ENCODE results near the gene SWT1. TPM values are rescaled to one million over a fixed set of nuclear protein-coding genes. Genes with fewer than 3 reads are reported as not detected.

The SWT1 gene
- total RNA-seq, 2 experiments from 2014 or later = 1.8 to 2.5 TPM

GRCh38 chr1:185322636-185323035 is 165.7 kb downstream of the SWT1 start:
- H3K27me3 Mint-ChIP-seq = no peaks in the 10 kb centered on the region

GRCh38 chr1:185324118-185324517 is 167.2 kb downstream of the SWT1 start:
- DNase-seq = no peak
- POLR2A ChIA-PET = interaction anchor here (0.8 kb wide), 1 partner anchor 12 kb away, joined by 3 read pairs; no protein-coding TSS in a partner anchor
- CTCF ChIA-PET = interaction anchor here (0.9 to 1.3 kb wide), 2 partner anchors 12 to 356 kb away, joined by 3 read pairs; no protein-coding TSS in a partner anchor
- ATAC-seq = no peak
- no peaks in the 10 kb centered on the region for H3K27me3 Mint-ChIP-seq
- H3K4me1 Mint-ChIP-seq (ENCODE audit: low read depth) = peaks cover 11% of the 10 kb centered on the region
- H3K27ac Mint-ChIP-seq = no peak overlapping the region
- H3K4me3 Mint-ChIP-seq = no peak overlapping the region
- H3K9me3 Mint-ChIP-seq = peaks cover 6% of the 10 kb centered on the region
- intact Hi-C loops (cut with micrococcal nuclease) = no loop called here
- peaks cover 15% of the 10 kb centered on the region for H3K36me3 Mint-ChIP-seq (ENCODE audit: low read depth)
- TF ChIP-seq CTCF (IDR thresholded peaks at IDR 0.05) = no peak

More at GRCh38 chr1:185322636-185323035, 165.7 kb downstream of the SWT1 start:
- no peak for TF ChIP-seq CTCF (IDR thresholded peaks at IDR 0.05)
- H3K4me3 Mint-ChIP-seq = no peak overlapping the region
- peaks cover 6% of the 10 kb centered on the region for H3K9me3 Mint-ChIP-seq
- no peak for ATAC-seq
- no peak for DNase-seq
- peaks cover 18% of the 10 kb centered on the region for H3K36me3 Mint-ChIP-seq (ENCODE audit: low read depth)
- no peak overlapping the region for H3K27ac Mint-ChIP-seq
- intact Hi-C loops (cut with micrococcal nuclease) = no loop called here
- ChIA-PET POLR2A (no interaction called here), CTCF (no interaction called here)
- H3K4me1 Mint-ChIP-seq (ENCODE audit: low read depth) = peaks cover 23% of the 10 kb centered on the region

- CTCF ChIA-PET = no interaction called here
- Mint-ChIP-seq H3K4me1 (ENCODE audit: low read depth) (peaks cover 5% of the 10 kb centered on the region), H3K36me3 (ENCODE audit: low read depth) (peaks cover 10% of the 10 kb centered on the region), H3K27ac (no peak overlapping the region), H3K9me3 (peaks cover 6% of the 10 kb centered on the region), H3K4me3 (no peak overlapping the region), H3K27me3 (no peaks in the 10 kb centered on the region)
- no peak for DNase-seq
- ATAC-seq = no peak
- TF ChIP-seq CTCF (IDR thresholded peaks at IDR 0.05) = no peak
- POLR2A ChIA-PET = no interaction called here
- intact Hi-C loops (cut with micrococcal nuclease) = no loop called here
Measured at GRCh38 chr1:185325413-185325812, 168.4 kb downstream of the SWT1 start.

GRCh38 chr1:185328255-185328654 is 171.3 kb downstream of the SWT1 start:
- ChIA-PET CTCF (no interaction called here), POLR2A (interaction anchor here (1.2 kb wide), 1 partner anchor 11 kb away, joined by 3 read pairs; the partner anchor contains the start of gene IVNS1ABP)
- TF ChIP-seq CTCF (IDR thresholded peaks at IDR 0.05) = no peak
- DNase-seq (no peak), ATAC-seq (no peak)
- no peak overlapping the region for H3K4me3 Mint-ChIP-seq
- no peak overlapping the region for H3K27ac Mint-ChIP-seq
- H3K27me3 Mint-ChIP-seq = no peaks in the 10 kb centered on the region
- H3K4me1 Mint-ChIP-seq (ENCODE audit: low read depth) = no peaks in the 10 kb centered on the region
- intact Hi-C loops (cut with micrococcal nuclease) = no loop called here
- no peaks in the 10 kb centered on the region for H3K9me3 Mint-ChIP-seq
- no peaks in the 10 kb centered on the region for H3K36me3 Mint-ChIP-seq (ENCODE audit: low read depth)

GRCh38 chr1:185334182-185334581 is 177.2 kb downstream of the SWT1 start:
- CTCF ChIA-PET = no interaction called here
- intact Hi-C loops (cut with micrococcal nuclease) = no loop called here

More at GRCh38 chr1:185334182-185334581, 177.2 kb downstream of the SWT1 start:
- Mint-ChIP-seq H3K9me3 (no peaks in the 10 kb centered on the region), H3K36me3 (ENCODE audit: low read depth) (no peaks in the 10 kb centered on the region), H3K27me3 (no peaks in the 10 kb centered on the region), H3K27ac (no peak overlapping the region), H3K4me1 (ENCODE audit: low read depth) (peaks cover 24% of the 10 kb centered on the region), H3K4me3 (no peak overlapping the region)
- POLR2A ChIA-PET = no interaction called here
- no peak for TF ChIP-seq CTCF (IDR thresholded peaks at IDR 0.05)
- DNase-seq (no peak), ATAC-seq (no peak)
